ENCODE measurements around the gene LRRC46.

LRRC46 gene

DNA sequence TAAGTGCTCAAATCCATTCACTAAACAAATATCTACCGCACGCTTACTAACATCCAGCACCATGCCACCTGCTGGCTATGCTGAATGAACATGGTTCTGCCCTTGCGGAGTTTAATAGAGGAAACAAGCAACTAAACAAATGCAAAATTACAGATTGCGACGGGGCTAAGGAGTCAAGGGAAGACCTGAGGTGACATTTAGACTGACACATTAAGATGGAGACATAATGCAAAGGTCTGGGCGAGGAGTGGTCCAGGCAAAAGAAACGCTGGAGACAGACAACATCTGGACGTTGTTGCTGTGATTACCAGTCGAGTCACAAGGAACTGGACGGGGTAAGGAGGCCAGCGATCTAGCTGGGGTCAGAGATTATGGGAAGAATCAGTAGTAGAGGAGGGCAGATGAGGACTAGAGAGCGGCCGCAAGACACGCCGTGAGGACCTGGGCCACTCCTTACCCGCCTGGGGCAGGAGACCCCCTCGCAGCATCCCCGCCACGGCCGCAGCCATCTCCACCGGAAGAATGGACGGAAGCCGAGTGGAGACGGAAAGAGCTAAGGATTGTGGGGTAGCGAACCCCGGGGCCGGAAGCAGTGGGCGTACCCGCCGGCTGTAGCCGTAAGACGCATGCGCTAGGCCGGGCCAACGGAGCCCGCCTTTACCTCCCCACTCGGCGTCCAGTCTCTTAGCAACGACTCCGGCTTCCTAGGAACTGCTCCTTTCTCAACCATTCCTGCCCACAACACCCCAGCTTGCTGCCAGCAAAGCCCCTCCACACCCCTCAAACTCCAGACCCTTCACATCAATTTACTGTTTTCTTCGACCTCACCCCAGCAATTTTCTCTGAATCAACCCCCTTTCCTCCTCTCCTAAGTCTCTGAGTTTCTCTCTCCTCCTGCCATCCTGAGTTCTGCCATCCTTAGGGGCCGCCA lies at the start of gene LRRC46, which contains the start of gene MRPL10:
LRRC46 (plus strand) TSS at position 668 of the 931 bp plus-strand sequence. CDS start 320 bp downstream, outside the sequence.
MRPL10 (minus strand) TSS at position 539 of the 931 bp plus-strand sequence; CDS start at position 509, 30 bp downstream.
- peak; percentile 92 for DNase-seq (ENCODE audit: low spot score)

DNA sequence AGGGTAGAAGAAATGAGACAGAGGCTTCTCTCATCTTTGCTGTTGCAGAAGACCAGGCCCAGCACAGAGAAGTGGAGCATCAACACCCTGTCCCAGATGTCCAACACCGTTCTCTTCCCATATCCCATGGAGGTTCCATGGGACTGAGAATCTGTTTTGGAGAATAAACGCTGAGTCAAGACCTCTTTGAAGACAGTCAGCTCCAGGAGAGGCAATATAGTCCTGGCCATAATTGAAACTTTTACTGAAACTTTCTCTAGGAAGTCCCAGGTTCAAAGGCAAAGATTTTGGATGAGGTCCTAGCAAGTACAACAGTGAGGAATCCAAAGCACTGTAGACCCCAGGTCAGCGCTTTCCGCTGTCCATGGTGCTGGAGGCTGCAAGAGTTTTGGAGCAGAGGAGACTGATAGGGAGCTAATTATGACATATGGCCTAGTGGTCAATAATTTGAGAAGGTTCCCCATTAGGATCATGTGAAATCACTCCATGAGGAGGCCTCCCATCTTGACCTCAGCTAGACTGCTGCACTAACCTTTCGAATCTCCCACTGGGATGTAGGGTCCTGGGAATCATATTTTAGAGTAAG lies 45.8 kb upstream of the LRRC46 start:
- DNase-seq (ENCODE audit: low spot score): no peak

GRCh38 chr17:47789611-47790561 lies 41.6 kb upstream of the LRRC46 start:
- peak; percentile 56 for DNase-seq (ENCODE audit: low spot score)

DNA sequence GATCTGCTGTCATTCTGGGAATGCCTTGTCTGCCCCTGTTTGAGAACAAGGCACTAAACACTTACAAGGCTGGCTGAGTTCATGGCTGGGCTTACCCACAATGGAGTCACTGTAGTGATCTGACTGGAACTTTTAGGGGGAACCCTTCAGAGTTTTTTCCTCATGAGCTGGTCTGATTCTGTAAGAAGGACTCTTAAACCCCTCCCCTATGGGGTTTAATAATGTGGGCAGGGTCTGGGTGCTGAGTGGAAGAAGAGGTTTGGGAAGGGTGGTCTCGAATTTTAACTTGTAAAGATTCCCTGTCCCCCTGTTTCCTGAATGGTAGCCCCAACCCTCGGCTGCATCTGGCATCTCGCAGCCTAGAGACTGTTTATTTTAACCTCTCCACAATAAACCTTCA lies 40.4 kb upstream of the LRRC46 start:
- DNase-seq (ENCODE audit: low spot score): no peak

DNA sequence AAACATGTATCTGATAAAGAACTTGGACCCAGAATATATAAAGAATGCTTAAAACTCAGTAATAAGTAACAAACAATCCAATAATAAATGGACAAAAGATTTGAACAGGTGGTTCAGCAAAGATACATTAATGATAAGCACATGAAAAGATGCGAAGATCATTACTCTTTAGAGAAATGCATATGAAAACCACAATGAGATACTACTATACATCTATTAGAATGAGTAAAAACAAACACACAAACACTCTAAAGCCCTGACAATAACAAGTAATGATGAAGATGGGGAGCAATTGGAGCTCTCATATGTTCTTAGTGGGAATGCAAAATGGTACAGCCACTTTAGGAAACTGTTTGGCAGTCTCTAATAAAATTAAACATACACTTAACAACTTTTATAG lies 39.0 kb upstream of the LRRC46 start:
- no peak for DNase-seq (ENCODE audit: low spot score)

DNA sequence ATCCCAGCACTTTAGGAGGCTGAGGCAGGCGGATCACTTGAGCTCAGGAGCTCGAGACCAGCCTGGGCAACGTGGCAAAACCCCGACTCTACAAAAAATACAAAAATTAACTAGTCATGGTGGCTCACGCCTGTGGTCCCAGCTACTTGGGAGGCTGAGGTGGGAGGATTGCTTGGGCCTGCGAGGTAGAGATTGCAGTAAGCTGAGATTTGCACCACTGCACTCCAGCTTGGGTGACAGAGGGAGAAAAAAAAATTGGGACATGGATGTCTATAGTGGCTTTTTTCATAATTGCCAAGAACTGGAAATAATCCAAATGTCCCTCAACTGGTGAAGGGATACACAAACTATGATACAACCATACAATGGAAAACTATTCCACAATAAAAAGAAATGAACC lies 38.5 kb upstream of the LRRC46 start:
- DNase-seq (ENCODE audit: low spot score): no peak

GRCh38 chr17:47797797-47798196 lies 33.7 kb upstream of the LRRC46 start:
- no peak for DNase-seq (ENCODE audit: low spot score)

GRCh38 chr17:47800686-47801085 lies 30.8 kb upstream of the LRRC46 start:
- no peak for DNase-seq (ENCODE audit: low spot score)

GRCh38 chr17:47801176-47801765 lies 30.2 kb upstream of the LRRC46 start:
- no peak for DNase-seq (ENCODE audit: low spot score)

DNA sequence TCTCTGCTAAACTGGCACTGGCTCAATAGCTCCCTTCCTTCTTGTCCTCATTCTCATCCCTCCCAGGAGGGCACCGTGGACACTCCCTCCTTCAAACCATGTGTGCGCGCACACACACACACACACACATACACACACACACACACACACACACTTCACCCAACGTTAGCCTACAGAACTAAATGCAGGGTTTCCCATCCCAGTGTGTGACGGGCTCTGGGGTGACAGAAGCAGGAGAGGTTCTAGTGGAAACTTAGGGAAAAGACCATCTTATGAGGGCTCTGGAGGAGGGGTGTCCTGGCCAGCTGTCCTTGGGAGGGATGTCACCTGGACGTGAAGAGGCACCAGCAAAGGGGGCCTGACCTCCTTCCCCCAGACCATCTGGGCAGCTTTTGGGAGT lies 29.6 kb upstream of the LRRC46 start:
- no peak for DNase-seq (ENCODE audit: low spot score)

GRCh38 chr17:47802341-47803022 lies 29.0 kb upstream of the LRRC46 start:
- peak; percentile 68 for DNase-seq (ENCODE audit: low spot score)

DNA sequence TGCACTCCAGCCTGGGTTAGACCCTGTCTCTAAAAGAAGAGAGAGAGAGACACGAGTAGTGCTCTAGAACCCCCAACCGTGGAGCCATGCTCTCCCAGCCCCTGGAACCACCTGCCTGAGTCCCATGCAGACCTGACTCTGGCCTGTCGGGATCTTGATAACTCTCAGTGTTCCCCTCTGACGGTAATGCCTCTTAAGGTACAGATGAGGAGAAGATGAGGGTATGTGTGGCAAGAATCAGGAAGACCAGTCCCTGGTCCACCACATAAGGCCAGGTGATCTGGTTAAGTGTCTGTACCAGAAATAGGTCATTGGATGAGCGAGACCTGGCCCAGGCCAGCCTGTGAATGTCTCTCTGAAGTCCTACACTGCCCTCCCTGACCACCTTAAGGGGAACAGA lies 28.3 kb upstream of the LRRC46 start:
- DNase-seq (ENCODE audit: low spot score): no peak

DNA sequence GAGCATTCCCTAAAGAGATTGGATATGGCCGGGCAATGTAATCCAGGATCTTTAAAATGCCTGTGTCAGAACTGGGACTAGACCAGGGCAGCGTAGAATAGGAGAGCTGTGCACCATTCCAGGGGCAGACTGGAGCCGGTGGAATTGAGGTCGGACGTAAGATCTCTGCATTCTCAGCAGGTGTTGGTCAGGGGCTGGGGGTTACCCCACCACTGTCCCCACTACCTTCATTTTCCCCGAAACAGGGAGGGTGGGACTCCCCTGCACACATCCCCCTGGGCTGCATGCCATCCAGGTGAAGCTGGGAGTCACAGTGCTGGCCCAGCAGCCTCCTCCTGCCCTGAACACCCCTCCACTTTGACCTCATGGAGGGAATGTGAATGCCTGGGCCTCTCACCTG lies 27.7 kb upstream of the LRRC46 start:
- no peak for DNase-seq (ENCODE audit: low spot score)

DNA sequence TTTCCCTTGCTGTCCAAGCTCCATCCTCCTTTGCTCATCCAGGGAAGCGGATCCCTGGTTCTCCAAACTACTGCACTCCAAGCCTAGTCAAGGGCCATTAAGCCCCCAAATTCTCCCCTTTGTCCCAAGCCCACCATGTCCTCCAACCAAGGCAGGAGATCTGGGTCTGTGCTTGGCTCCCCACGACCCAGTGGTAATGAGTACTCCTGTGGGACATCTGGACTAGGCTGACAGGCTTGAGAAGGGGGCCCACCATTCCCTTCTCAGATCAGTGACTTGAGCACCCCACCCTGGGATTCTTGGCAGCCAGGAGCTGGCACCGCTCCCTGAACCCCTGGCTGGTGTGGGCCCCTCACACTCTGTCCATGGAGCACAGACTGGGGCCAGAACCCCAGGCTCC lies 27.0 kb upstream of the LRRC46 start:
- no peak for DNase-seq (ENCODE audit: low spot score)

DNA sequence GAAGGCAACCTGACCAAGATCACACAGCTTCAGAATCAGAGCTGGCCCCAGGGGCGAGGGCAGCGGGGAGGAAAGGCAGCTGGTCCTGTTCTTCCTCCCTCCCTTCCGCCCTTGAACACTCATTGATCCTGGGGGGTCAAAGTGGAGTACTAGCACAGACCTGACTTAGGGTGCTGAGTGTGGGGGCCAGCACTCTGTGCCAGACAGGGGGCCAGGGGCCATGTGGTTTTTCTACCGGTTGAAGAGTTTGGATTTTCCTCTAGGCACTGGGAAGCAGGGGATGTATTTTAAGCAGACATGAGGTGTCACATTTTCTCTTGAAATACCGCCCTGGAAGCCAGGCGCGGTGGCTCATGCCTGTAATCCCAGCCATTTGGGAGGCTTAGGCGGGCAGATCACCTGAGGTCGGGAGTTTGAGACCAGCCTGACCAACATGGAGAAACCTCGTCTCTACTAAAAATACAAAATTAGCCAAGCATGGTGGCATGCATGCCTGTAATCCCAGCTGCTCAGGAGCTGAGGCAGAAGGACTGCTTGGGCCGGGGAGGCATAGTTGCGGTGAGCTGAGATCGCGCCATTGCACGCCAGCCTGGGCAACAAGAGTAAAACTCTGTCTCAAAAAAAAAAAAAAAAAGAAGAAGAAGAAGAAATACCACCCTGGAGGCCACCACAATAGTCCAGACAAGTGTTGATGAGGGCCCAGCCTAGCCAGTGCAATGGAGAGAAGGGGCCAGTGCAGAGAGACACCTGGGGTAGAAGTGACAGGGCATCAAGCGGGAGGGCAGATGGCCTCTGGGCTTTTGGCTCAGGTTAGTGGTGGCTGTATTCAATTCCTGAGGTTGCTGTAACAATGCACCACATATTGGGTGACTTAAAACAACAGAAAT lies 25.2 kb upstream of the LRRC46 start:
- DNase-seq (ENCODE audit: low spot score): no peak

GRCh38 chr17:47806913-47807255 lies 24.6 kb upstream of the LRRC46 start:
- no peak for DNase-seq (ENCODE audit: low spot score)

- DNase-seq (ENCODE audit: low spot score): no peak
These were observed 24.0 kb upstream of the LRRC46 start for GRCh38 chr17:47807421-47807820.

- DNase-seq (ENCODE audit: low spot score): no peak
These were observed 23.2 kb upstream of the LRRC46 start for GRCh38 chr17:47808036-47808829.

DNA sequence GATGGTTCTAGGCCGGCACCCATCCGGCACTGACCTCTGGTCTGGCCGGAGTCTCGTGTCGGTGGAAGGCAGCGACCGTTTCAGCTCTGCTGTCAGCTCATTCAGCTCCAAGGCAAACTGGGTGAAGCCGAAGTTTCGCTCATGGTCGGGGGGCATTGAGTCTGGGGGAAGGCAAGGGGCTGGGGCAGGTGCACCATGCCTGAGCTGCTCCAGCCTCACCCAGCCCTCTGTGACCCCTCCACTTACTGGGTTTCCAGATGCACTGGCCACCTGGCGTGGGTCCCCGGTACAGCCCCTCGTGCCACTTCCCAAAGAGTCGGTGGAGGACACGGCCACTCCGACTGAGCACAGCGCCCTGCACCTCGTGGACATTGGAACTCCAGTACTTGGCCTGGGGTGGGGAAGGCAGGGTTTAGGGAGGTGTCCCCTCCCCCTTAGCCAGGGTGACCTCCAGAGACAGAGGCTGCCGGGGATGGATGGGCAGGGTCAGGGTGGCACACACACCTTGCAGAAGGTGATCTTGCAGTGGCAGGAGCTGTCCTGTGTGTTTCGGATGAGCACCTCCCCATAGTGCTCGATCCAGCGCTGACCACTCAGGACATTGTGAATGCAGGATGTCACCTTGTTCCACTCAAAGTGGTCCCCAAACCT lies 22.5 kb upstream of the LRRC46 start:
- no peak for DNase-seq (ENCODE audit: low spot score)

All from CD4-positive, alpha-beta T cell treated with Interleukin-15 for 4 hours (primary cell).